Gastroesophageal sphincter (tissue), 3 donors: ENCODE data around the gene IL27RA.

Experiments
- EP300 ChIP-seq: sonication (generic); formaldehyde crosslinking; IDR thresholded peaks from one replicate; pipeline ENCODE4 v1.6.1; 2017; ENCODE audit warnings: antibody characterized with exemption, mild to moderate bottlenecking
- POLR2AphosphoS5 ChIP-seq: sonication (generic); formaldehyde crosslinking; IDR thresholded peaks from one replicate; pipeline ENCODE4 v1.6.1; 2017; ENCODE audit warnings: antibody characterized with exemption
- TF ChIP-seq, protein P1 (sequence below), 4 experiments: fragments of 200-600 bp in 2 of 4; fragments of 450-650 bp in 2 of 4; sonication (generic) in 1 of 4; IDR thresholded peaks; one replicate each; pipeline ENCODE4 v1.5.1; 2017 to 2019; ENCODE audit warnings: antibody characterized with exemption in 4 of 4, mild to moderate bottlenecking in 2 of 4, moderate library complexity in 2 of 4

DNA sequence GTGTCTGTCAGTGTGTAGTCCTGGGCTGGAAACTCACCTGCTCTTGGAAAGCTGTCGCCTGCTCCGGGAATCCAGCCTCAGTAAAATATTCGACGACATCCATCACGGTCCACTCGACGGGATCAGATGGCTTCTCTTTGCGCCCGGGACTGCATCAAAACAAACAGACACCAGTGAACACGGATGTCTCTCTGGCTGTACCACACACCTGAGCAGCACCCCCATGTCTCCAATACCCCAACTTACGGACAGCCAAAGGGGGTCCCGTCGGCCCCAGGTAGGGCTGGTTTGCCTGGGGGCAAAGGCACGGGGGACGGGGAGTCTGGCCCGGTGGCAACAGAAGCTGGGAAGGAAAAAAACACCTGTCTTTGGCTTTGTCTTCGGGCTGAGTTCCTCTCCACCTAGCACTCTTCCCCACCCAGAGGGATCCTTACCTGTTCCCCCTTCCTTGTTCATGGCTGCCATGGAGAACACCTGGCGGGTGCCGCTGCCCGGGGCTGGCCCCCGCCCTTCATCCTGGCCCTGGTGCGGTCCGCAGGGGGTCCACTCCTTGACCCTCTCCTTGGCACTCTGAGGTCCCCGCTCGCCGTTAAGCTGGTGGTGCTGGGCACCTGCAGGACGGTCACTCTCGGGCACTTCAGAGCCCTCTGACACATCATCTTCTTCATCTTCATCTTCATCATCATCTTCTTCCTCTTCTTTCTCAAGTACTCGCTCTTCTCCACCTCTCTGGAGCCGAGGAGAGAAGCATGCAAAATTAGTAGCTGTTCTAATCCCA, 57.3 kb downstream of the IL27RA start:
- TF ChIP-seq POLR2AphosphoS5: no peak
- TF ChIP-seq, protein P1, sequence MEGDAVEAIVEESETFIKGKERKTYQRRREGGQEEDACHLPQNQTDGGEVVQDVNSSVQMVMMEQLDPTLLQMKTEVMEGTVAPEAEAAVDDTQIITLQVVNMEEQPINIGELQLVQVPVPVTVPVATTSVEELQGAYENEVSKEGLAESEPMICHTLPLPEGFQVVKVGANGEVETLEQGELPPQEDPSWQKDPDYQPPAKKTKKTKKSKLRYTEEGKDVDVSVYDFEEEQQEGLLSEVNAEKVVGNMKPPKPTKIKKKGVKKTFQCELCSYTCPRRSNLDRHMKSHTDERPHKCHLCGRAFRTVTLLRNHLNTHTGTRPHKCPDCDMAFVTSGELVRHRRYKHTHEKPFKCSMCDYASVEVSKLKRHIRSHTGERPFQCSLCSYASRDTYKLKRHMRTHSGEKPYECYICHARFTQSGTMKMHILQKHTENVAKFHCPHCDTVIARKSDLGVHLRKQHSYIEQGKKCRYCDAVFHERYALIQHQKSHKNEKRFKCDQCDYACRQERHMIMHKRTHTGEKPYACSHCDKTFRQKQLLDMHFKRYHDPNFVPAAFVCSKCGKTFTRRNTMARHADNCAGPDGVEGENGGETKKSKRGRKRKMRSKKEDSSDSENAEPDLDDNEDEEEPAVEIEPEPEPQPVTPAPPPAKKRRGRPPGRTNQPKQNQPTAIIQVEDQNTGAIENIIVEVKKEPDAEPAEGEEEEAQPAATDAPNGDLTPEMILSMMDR (IDR thresholded peaks at IDR 0.05): no peak
- TF ChIP-seq EP300: no peak
